ENCODE measurements around the gene ANGPTL2.
"Not testable (repeated sequence)": the region's sequence is repeated elsewhere in the genome, so short reads cannot be mapped to it uniquely, and the experiment has no call there.

The ANGPTL2 gene

DNA sequence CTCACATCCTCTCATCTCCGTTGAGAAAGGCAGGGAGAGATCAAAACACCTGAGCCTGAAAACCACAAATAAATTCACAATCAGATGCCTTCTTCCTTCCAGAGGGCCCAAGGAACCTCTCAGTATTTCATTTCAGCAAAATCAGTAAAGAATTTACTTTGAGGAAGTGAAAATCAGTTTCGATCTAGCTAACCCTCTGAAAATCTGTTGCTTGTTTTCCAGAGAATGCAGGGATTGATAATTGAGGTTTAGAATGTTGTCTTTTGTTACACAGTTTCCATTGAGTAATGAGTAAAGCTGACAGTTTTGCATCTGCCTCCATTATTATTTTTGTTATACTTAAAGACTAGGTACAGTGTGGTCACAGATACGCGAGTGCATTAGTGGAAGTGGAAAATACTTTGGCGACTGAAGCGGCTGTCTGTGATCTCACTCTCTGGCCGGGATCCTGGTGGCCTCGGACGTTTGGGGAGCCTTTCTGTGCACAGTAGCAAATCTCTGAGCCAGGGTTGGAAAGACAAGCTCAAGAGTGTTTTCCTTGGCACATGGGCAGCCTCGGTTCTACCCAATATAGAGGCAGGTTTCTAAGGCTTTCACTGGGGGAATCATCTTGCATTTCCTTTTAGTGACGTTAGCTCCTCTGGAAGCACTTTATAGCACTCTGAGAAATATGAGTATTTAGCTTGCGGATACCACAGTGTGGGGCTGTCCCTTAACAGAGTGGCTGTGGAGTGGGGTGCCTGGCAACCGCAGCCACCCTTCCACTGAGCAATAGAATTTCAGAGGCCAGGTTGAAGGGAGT is 32.2 kb upstream of the ANGPTL2 start:
- no peak for DNase-seq

- DNase-seq = no peak
These were observed 31.6 kb upstream of the ANGPTL2 start for GRCh38 chr9:127154003-127154389.

- DNase-seq = no peak
These were observed 31.1 kb upstream of the ANGPTL2 start for GRCh38 chr9:127153501-127153900.

- DNase-seq = no peak
These were observed 27.3 kb upstream of the ANGPTL2 start for GRCh38 chr9:127149463-127150390.

- no peak for DNase-seq
These were observed 26.6 kb upstream of the ANGPTL2 start for GRCh38 chr9:127149010-127149409.

DNA sequence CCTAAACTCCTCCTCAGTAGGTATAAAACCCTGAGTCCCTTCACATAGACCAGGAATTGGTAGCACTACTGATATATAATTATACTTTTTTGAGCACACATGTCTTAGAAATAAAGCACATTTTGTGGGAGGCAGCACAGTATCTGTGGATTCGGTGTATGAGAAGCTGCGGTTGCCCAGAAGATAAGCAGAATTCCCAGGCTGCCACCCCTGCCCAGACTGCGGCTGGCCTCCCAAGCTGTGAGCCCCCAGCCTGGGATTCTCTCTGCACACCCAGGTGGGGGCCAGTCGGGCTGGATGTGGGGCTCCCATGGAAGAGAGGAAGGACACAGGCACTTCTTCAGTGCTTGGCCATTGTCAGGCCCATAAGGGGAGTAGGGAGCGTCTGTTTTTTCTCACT is 25.6 kb upstream of the ANGPTL2 start:
- DNase-seq = no peak

DNA sequence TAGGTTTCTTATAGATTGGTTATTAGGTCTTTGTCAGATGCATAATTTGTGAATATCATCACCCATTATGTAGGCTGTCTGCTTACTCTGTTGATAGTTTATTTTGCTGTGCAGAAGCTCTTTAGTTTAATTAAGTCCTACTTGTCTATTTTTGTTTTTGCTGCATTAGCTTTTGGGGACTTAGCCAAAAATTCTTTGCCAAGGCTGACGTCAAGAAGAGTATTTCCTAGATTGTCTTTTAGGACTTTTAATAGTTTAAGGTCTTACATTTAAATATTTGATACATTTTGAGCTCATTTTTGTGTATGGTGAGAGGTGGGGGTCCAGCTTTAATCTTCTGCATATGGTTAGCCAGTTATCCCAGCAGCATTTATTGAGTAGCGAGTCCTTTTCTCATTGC is 24.8 kb upstream of the ANGPTL2 start:
- no peak for DNase-seq

DNA sequence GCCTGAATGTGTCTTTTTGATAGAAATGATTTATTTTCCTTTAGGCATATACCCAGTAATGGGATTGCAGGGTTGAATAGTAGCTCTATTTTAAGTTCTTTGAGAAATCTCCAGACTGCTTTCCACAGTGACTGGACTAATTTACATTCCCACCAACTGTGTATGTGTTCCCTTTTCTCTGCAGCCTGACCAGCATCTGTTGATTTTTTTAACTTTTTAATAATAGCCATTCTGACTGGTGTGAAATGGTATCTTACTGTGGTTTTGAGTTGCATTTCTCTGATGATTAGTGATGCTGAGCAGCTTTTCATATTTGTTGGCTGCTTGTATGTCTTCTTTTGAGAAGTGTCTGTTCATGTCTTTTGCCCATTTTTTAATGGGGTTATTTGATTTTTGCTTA is 24.4 kb upstream of the ANGPTL2 start:
- DNase-seq = not testable (repeated sequence)

DNA sequence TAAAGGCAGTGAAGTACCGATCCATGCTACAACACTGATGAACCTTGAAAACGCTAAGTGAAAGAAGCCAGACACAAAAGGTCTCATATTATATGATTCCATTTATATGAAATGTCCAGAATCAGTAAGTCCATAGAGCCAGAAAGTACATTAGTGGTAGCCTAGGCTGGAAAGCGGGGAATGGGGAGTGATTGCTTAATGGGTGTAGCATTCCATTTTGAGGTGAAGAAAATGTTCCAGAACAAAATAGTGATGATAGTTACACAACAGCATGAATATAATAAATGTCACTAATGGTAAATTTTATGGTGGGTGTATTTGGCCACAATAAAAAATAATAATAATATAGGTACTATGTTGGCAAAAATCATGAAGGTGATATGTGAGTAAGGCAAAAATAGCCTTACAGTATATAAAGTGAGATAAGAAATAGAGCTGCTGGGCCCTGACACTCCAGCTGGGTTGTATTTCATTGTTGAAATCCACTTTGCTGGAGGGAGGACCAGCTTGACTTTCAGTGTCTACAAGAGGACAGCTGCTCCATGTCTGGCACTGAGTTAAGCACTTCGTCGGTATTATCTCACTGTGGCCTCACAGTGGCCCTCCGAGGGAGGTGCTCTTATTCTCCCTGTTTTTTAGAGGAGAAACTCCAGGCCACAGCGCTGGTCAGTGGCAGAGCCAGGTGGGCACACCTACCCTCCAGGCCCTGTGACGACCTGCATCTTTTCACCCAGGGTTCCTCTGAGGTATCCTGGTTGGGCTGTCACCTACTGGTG is 22.4 kb upstream of the ANGPTL2 start:
- no peak for DNase-seq

DNA sequence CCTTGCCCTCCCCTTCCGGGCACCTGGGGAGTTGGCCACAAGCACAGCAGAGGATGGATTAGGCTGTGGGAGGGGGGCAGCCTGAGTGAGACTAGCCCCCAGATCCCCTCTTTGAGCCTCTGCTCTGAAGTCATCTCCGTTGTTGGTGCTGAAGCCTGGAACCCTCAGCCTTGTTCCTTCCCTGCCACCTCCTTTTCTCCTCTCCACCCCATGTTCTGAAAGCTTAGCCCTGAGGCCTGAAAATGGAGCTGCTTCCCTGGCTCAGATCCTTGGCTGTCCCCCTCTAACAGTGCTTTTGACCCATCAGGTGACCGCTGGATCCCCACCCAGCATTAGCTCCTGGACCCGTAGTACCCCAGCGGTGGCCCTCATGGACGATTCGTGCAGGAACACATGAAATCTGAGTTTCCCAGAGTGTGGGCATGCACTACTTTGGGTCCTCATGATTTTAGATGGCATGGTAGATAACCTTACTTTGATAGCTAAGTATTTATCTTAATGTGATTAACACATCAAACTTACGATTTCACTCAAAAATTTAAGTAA is 21.6 kb upstream of the ANGPTL2 start:
- DNase-seq = no peak

GRCh38 chr9:127142931-127143464 is 20.6 kb upstream of the ANGPTL2 start:
- no peak for DNase-seq

DNA sequence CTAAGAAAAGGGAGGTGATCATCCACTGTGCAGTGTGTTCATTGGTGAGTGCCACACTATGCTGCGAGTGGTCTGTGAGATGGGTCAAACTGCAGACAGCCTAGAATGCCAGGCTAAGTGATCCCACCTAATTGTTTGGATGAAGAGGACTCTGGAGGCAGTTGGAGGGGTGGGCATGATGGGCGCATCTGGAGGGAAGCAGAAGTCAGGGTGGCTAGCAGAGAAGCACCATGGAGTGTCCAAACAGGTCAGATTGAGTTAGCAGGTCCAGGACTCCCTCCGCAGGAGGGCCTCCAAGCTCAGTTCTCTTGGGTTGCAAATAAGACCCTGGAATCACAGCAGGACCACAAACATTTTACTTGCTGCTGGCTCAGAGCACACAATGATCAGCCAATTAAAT is 19.9 kb upstream of the ANGPTL2 start:
- DNase-seq = no peak

- DNase-seq = no peak
These were observed 18.6 kb upstream of the ANGPTL2 start for GRCh38 chr9:127140842-127141675.

DNA sequence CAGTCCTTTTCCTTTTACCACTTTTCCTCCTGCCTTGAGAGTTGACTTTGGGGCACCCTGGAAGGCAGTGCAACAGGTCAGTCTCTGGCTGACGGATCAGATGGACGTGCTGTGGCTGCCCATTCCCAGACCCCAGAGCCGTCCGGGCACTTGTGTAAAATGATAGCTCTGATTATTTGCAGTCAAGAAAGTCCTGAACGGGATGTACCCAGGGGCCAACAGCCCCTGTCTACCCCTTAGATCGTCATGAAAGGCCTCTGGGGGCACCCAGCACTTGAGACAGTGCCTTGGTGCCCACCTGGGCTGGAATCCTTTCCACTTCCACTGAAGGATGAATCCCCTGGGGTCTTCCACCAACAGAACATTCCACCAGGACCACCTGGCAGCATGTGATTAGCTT is 17.7 kb upstream of the ANGPTL2 start:
- DNase-seq = no peak

DNA sequence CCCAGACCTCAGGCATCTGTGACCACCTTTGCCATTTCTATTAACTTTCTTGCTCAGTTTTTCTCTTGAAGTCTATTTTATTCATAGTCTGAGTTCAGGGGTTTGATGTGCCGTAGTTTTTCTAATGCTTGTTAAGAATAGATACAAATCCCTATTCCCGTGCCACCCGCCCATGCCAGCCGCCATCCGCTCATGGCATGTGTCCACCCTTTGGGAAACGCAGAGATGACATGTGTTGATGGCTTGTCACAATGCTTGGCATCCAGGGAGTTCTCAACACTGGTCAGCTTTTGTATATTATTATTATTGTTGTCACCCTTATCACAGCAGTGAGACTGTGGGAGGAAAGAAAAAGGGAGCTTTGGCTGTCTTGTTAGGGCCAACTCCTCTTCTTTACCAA is 17.3 kb upstream of the ANGPTL2 start:
- no peak for DNase-seq

DNA sequence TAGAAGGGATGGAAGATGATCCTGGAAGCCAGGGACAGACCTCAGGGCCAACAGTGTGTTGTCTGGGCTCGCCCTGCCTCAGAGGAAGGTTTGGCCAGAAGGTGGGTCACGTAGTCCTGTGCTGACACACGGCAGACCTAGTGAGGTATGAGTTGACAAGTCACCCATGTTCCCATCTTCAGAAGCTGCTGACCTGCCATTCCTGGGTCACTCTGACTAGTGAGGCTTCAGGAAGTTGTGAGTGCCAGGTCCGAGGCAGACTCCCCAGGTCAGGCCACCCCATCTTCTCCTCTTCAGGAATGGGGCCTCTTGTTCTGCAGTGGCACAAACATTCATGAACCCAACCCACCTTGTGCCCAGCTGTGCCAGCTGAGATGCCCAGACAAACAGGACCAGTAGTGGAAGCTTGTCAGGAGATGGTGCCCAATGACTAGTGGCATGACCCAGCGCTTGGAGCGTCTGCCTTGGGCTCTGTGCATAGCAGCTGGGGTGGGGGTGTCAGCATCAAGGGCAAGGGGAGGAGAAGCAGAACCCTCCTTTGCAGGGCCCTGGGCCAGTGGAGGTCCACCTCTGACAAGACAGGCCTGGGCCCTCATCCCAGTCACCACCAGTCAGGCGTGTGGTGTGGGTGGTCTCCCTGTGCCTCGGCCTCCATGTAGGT is 16.8 kb upstream of the ANGPTL2 start:
- no peak for DNase-seq

DNA sequence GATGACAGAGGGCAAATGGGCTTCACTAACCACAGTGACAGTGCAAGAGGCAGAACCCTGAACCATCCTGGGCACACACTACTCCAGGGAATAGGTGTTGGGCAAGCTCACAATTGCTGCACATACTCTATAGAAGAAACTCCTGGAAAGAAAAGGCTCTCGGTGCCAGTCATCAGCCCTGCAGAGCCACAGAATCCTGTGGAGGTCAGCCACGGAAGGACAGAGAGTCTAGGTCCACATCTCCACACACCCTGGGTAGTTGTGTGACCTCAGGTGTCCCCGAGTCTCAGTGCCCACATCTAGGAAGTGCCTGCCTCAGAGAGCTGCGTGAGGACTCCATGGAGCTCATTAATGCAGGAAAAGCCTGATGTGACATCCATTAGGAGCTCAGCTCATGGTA is 16.0 kb upstream of the ANGPTL2 start:
- no peak for DNase-seq

GRCh38 chr9:127137640-127138360 is 15.4 kb upstream of the ANGPTL2 start:
- no peak for DNase-seq

DNA sequence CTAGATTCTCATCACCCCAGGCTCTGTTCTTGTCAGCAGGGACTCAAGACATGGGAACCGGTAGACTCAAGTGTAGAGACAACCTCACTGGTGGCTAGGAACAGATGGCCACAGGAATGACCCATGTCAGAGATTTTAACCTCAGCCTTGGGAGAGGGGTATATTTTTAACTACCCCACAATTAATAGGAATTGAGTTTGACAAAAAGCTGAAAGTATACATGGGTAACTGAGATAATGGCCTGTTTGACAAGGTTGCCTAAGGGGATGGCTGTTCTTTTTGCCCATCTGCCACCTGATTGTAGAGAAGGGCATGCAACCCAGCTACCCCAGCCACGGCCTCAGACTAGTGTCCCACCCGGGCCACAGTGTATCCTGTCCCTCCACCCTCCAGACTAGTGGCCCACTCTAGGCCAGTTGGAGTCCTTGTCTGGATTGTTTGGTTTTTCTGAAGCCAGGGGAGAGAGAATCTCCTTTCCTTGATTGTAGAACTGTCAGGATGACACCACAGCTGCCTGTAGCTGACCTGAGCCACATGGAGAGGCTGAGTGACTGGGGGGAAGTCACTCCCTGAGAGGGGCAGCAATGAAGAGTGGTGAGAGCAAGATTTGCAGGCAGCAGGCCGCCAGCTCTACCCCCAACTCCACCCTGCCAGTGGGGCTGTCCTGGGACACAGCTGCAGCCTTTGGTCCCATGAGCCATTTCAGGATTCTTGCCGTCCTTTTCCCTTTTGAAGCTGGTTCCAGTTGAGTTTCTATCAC is 14.6 kb upstream of the ANGPTL2 start:
- DNase-seq = no peak

All from stimulated activated CD4-positive, alpha-beta T cell treated with anti-CD3 and anti-CD28 coated beads, Interleukin-4, amount 100 ng/mL, for 1 hour (primary cell).